Esophagus muscularis mucosa (tissue), 4 donors: Measurements from ENCODE around the gene TEAD2.

Experiments
- EP300 ChIP-seq: sonication (generic); formaldehyde crosslinking; IDR thresholded peaks from one replicate; pipeline ENCODE4 v1.6.1; 2017; ENCODE audit warnings: antibody characterized with exemption
- POLR2AphosphoS5 ChIP-seq, 2 donors: sonication (generic); formaldehyde crosslinking; IDR thresholded peaks; one replicate each; pipeline ENCODE4 v1.6.1; 2017; ENCODE audit warnings: antibody characterized with exemption in 2 of 2
- TF ChIP-seq, protein P1 (sequence below), 3 experiments: fragments of 200-600 bp in 2 of 3; fragments of 450-650 bp in 1 of 3; sonication (generic) in 2 of 3; IDR thresholded peaks; one replicate each; pipeline ENCODE4 v1.5.1; 2017 to 2019; ENCODE audit warnings: antibody characterized with exemption in 3 of 3, mild to moderate bottlenecking in 2 of 3, moderate library complexity in 1 of 3

DNA sequence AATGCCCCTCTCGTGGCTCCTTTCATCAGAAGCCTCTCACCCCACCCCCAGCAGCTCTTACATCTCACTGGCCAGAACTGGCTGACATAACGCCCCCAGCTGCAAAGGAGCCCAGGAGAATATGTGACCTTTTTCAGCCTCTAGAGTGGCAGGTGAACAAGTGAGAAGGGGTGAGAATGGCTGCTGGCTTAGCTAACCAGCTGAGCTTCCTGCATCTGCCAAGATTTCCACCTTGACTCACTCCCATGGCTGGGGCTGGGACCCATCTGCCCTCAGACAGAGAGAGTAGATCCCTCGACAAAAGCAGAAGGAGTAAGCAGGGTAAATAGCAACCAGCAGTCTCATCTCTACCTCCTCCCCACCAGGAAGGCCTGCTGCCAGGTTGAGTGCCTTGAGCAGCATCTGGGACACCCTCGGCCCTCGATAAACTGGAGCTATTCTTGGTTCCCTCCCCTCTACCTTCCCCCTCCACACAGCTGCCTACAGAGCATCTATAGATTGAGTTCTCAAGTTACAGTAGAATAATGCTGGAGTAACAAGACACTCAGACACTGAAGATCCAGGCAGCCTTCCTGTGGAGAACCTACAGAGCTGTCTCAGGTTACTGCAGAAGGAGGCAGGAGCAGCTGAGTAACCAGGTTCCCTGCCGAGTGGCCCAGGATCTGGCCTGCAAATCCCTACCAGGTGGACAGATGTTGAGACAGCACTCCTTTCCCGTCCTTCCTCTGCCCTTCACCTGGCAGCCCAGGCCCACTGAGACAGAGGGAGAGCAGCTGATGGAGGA lies 41.4 kb upstream of the TEAD2 start:
- TF ChIP-seq POLR2AphosphoS5 (IDR thresholded peaks at IDR 0.05) (no peak), EP300 (no peak)
- TF ChIP-seq, protein P1, sequence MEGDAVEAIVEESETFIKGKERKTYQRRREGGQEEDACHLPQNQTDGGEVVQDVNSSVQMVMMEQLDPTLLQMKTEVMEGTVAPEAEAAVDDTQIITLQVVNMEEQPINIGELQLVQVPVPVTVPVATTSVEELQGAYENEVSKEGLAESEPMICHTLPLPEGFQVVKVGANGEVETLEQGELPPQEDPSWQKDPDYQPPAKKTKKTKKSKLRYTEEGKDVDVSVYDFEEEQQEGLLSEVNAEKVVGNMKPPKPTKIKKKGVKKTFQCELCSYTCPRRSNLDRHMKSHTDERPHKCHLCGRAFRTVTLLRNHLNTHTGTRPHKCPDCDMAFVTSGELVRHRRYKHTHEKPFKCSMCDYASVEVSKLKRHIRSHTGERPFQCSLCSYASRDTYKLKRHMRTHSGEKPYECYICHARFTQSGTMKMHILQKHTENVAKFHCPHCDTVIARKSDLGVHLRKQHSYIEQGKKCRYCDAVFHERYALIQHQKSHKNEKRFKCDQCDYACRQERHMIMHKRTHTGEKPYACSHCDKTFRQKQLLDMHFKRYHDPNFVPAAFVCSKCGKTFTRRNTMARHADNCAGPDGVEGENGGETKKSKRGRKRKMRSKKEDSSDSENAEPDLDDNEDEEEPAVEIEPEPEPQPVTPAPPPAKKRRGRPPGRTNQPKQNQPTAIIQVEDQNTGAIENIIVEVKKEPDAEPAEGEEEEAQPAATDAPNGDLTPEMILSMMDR (IDR thresholded peaks at IDR 0.05) = no peak
